ENCODE data around the gene CMIP.
"Not testable (repeated sequence)": the region's sequence is repeated elsewhere in the genome, so short reads cannot be mapped to it uniquely, and the experiment has no call there.

Gene CMIP

DNA sequence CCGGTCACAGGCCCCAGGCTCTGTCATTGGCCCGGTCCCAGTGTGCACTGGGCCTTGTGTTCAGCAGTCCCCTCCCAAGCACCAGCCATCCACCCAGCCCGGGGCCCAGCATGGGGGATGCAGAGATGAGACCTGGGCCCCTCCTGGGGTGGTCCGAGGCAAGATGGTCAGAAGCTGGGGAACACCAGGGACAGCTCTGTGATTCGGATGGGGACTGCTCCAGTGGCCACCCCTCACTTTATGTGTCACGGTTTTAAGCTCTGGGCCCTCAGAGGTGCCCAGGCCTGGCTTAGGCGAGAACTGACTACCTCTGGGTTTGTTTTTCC is 242.5 kb downstream of the CMIP start:
- no peak for DNase-seq (ENCODE audit: low spot score)

DNA sequence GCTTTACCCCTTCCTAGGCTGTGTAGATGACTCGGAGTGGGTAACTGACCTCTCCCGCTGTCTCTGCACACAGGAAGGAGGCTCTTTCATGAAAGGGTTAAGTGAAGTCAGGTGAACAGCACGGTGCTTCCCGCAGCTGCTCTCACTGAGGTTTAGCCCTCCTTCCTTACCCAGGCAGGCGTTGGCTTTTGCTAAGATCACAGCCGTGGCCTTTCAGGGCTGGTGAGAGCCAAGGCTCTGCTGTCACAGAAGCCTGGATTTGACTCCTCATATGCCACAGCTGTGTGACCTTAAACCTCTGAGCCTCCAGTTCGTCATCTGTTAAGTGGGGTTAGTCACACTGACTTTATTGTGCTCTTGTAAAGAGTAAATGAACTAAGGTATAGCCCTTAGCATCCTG is 243.6 kb downstream of the CMIP start:
- DNase-seq (ENCODE audit: low spot score): no peak

DNA sequence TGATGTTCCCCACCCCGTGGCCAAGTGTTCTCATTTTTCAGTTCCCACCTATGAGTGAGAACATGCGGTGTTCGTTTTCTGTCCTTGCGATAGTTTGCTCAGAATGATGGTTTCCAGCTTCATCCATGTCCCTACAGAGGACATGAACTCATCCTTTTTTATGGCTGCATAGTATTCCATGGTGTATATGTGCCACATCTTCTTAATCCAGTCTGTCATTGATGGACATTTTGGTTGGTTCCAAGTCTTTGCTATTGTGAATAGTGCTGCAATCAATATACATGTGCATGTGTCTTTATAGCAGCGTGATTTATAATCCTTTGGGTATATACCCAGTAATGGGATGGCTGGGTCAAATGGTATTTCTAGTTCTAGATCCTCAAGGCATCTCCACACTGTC is 244.2 kb downstream of the CMIP start:
- DNase-seq (ENCODE audit: low spot score): not testable (repeated sequence)

DNA sequence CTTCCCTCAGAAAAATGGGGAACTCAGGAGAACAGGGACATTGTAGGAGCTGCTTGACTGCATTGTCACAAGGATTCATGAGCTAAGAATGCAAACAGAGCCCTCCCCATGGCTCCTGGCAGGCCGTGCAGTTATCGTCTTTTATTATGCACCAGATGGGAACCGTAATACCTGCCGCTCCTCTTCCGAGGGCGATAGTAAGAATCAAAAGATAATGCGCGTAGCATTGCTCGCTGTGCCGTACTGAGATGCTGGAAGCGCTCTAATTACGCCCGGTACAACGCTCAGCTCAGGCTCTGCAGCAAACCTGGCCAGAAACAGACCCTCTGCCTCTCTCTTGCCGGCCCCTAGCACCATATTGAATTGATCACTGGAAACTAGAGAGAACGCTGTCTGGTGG is 247.4 kb downstream of the CMIP start:
- DNase-seq (ENCODE audit: low spot score): no peak

DNA sequence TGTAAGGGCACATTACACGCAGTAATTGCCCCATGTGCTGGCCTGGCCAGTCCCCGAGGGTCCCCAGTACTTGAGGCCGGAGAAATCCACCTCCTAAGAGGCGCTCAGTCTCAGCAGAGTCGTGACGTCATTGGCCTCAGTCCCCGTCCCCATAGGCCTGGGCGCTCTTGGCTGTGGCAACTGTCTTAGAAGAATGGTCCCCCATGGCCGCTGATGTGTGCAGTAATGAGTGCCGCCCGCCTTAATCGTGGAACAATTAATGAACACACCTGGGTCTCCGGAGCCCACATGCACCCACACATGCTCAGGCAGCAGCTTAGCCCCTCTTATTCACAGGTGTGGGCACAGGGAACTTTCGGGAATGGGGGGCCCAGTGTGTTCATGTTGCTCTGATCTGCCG is 248.0 kb downstream of the CMIP start:
- DNase-seq (ENCODE audit: low spot score): no peak

DNA sequence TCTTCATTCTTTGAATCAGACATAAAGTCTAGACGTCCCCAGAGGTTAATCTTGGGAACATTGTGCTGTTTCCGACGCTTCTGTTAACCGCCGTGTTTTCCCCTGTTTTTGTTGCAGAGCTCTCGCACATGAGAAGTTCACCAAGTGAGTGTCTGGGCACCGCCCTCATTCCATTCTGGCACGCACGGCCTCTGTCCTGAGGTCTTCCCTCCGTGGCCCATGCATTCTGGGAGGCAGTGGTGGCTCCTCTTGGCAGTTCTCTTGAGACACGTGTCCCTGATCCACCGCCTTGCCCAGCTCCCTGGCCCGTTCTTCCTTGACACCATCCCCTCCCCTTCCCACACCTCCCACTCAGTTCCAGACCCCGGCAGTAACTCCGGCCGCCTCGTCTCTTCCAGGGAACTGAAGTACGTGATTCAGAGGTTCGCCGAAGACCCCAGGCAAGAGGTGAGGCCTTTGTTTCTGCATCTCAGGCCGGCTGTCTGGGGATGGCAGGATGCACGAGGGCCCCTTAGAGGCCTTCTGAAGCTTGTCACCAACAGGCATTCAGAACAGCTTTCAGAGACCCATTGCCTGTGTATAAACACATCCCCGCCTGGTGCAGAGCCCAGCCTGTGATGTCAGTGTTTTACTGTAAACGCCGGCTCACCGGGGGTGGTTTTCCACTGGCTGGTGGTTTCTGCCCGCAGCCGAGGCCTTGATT is 248.6 kb downstream of the CMIP start:
- no peak for DNase-seq (ENCODE audit: low spot score)

DNA sequence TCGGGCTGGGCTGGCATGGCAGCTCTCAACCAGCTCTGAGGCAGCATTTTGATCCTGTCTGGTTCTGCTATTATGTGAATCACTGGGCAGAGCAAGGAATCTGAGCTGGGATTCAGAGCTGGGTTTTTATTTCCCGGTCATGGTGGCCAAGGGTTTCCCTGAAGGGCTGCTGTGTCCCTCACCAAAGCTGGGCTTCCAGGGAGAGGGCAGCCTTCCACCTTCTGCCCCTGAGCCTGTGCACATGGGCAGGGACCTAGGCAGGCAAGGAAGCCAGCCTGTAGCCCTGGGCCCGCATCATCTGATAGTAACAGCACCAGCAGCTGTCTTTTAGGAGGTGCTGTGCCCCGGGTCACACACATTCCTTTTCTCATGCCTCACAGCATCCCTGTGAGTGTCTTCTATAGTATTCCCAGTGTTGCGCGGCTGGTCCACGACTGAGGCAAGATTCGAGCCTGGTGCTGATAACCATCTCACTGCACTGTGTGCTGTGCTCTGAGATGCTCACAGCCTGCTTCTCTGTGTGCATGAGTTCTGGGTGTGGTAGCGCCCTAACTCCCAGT is 249.2 kb downstream of the CMIP start:
- DNase-seq (ENCODE audit: low spot score): no peak

DNA sequence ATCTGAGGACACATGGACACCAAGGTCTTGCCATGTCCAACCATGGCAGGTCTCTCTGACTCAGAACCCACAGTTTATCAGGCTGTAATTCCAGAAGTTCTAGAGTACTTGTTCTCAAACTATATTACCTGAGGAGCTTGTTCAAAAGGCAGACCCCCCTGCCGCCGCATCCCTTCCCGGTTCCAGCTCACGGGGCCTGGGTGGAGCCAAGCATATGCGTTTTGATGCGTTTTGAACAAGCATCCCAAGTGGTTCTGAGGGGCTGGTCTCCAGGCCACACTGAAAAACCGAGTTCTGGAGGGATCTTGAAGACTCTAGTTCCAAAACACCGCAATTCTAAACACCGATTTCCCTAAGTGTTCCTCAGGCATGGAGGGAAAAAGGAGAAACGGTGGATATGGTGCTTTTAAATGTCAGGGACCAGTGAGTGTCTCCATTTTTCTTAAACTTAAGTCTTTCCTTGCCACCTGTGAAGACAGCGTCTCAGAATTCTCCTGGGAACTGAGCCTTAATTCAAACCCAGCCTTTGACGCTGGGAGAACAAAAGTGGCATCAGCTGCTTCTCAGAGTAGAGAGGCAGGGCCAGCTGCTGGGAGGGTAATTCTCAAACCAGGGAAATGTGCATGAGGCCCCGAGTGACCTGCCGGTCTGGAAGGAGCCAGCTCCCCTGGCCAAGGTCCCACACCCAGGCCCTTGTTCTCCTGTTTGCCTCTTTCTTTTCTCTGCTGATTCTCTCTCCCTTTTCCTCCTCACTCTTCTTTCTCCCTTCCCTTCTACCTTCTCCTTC is 250.1 kb downstream of the CMIP start:
- DNase-seq (ENCODE audit: low spot score): no peak

DNA sequence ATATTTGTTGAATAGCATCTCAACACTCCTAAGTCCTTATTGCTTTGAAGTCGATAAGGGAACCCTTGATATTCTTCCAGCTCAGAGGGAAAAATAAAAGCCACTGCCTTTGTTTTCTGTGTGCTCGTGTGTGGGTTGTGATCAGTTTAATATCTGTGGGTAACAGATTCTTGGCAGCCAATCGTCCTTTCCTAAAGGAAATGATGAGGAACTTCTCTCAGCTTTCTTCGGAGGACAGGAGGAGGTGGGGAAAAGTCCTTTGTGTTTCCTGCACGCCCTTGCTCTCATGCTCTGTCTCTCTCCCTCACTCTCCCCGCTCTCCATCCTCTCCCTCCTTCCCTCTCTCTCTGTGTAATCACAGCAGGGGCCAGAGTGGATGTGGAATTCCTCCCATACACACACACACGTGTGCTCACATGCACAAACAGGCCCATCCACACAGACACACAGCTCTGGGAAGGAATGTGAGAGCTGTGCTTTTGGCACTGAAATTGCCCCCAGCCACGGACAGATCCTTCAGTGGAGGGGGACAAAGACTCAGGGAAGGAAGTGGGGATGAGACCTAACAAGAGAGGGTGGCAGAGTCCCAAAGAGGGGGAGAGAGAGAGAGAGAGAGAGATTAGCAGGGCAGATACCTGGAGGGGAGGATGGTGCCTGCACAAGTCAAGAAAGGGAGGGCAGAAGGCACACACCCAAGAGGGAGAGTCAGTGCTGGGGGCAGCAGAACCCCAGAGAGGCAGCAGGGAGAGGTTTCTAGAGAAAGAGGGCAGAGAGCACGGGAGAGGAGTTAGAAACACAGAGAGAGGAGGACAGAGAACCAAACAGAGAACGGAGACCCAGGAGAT is 250.9 kb downstream of the CMIP start:
- no peak for DNase-seq (ENCODE audit: low spot score)

DNA sequence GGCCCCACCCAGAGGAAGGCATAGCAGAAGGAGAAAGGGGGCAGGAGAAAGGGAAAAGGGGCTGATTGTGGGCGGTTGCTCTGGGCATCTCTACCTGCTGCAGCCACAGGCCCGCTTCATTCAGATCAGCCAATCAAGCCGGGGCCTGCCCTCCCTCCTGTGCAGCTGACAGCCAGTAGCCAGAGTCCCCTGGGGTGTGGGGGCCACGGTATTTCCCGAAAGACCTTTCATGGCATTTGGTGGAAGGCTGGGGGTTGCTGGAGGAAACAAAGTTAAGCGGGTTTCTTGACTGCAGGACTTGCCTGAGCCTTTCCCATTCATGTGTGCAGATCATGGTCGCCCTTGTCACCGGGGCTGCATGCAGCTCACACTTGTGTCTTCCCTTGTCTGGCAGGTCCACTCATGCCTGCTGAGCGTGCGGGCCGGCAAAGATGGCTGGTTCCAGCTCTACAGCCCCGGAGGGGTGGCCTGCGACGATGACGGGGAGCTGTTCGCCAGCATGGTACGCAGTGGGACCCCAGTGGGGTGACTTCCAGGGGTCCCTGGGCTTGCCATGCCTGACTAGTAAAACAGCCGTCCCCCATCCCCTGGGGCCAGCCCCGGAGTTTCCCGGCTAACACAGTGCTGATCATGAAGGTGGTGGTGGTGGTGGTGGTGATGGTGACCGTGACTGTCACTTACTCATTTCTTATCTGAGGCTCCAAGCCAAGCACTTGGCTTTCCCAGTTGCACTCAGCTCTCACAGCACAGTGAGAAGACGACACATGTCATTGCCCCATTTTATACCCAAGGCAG is 251.8 kb downstream of the CMIP start:
- no peak for DNase-seq (ENCODE audit: low spot score)

DNA sequence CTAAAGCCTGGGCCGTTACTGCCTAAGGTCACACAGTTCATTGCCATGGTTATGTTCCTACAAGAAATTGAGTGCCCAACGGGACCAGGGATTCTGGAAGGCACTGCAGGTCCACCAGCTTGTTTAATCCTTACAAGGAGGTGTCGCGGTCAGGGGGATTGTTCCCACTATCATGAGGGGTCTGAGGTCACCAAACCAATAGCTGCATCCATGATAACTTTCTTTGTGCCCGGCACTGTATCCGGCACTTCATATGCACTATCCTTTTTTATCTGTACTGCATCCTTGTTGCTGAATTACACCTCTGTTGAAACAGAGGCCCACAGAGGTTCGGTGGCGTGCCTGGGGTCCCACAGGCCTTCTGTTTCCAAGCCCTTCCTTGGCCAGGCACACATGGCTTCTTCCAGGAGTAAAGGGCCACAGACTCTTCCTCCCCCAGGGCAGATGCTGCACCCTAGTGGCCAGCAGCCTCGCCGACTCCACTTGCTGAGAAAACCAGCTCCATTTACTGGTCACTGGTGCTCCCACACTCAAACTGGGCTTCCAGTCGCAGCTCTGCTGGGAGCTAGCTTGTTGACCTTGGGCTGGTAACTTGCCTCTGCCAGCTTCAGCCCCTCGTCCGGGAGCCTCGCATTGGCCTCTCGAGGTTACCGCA is 252.5 kb downstream of the CMIP start:
- peak; percentile 53 for DNase-seq (ENCODE audit: low spot score)

DNA sequence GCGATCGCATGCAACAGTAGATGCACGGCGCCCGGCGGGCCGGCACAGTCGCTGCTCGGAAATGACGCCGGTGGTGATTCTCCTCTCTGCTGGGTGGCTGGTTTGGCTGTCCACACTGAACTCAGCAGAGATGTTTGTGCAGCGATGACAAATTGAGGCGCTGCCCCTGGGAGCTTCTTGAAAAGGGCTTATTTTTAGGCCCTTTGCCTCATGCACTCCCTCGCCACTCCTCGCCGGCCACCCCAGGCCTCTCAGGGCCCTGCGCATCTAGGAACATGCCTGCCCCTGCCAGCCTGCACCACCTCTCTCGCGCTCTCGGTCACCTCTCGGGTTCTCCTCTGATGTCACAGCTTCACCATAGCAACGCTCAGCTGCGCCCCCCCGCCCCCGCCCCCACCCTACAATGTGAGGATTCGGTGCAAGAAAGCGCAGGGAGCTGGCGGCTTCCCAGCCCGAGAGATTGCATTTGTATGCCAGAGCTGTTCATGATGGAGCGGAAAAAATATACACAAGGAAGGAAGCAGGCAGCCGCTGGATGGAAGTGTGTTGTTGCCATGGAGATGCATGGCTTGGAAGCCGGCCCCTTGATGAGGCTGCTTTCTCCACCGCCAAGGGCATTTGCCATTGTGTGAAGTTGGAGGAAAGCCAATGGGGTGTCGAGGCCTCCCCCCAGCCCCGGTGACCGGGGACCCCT is 253.2 kb downstream of the CMIP start:
- no peak for DNase-seq (ENCODE audit: low spot score)

DNA sequence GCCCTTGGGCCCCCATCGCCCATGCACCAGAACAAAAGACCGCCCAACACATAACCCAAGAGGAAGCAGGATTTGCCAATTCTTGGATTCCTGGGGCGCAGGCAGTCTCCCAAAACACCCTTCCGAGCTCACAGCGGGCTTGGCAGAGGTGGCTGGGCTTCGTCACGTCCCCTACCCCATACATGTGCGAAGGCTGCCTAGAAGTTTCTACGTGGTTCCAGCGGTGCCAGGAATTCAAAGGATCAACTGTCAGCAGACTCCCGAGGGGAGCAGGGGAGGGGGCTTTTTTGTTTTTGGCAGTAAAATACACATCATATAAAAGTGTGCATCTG is 253.7 kb downstream of the CMIP start:
- DNase-seq (ENCODE audit: low spot score): no peak

DNA sequence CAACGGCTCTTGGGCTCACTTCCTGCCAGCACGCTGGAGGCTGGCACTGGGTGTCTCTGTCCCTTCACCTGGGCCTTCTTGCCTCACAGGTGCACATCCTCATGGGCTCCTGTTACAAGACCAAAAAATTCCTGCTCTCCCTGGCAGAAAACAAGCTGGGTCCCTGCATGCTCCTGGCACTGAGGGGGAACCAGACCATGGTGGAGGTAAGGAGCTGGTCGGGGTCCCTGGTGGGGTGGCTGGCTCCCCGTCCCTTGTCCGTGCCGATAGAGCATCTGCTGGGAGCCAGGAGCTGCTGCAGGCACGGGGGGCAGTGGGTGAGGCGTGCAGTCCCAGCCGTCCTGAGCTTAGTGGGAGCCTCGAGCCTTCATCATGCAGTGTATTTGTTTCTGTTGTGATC is 255.0 kb downstream of the CMIP start:
- no peak for DNase-seq (ENCODE audit: low spot score)

DNA sequence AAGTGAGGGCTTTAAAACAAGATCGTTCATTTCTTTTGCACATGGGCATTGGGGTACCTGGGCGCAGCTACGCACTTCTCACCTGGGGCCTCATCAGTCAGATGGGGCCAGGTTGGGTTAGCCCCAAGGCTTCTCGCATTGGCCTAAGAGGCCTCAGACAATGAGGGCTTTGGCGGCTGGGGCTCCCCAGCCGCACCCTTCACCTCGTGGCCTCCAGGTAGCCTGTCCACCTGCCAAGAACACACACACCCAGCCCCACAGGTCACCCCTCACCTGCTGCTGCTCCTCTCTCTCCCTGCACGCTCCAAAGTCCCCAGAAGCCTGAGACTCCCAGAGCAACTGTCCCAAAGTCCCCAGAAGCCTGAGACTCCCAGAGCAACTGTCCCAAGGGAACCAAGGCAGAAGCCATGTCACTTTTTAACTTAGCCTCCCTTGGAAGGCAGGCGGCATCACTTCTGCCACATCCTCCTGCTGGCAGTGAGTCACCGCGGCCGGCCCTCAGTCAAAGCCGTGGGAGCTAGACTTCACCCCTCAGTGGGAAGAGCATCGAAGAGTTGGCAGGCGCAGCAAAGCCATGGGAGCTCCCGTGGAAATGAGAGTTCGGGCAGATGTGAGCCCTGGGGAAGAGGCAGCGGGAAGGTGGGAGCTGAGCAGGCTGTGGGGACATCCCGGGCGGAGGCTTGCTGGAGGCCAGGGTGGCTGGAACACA is 255.6 kb downstream of the CMIP start:
- no peak for DNase-seq (ENCODE audit: low spot score)

DNA sequence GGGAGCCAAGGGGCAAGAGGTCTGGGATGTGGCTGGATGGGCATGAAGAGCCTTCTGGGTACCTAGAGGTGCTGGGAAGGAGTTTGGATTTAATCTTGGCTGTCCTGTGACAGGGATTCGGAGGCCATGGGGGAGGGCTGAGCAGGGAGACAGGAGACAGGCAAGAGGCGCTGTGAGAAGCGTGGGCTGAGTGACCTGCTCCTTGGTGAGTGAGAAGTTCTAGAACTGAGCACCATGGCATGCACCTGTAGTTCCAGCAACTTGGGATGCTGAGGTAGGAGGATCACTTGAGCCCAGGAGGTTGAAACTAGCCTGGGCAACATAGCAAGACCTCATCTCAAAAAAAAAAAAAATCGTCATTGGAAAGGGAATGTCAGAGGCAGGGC is 256.2 kb downstream of the CMIP start:
- no peak for DNase-seq (ENCODE audit: low spot score)

DNA sequence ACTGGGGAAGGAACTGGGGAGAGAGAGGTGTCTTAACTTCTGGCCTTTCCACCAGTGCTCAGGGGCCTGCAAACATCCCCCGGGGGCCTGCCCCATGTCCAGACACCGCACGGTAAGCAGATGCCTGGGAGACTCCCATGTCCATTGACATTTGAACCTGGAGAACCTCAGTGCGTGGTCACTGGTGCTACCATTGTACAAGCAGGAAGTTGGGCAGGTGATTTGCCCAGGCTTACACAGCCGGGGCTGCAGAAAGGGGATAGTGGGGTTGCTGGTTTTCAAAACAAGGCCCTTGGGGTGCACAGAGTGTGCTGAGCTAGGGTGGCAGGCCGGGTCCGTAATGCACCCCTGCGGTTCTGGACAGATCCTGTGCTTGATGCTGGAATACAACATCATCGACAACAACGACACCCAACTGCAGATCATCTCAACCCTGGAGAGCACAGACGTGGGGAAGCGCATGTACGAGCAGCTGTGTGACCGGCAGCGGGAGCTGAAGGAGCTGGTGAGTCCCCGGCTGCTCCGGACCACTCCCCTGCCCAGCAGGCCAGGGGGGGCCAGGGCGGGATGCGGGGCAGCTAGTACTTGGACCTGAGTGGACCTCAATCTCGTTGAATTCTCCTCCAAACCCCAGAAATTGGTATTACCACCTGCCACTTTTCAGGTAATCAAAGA is 256.8 kb downstream of the CMIP start:
- no peak for DNase-seq (ENCODE audit: low spot score)

DNA sequence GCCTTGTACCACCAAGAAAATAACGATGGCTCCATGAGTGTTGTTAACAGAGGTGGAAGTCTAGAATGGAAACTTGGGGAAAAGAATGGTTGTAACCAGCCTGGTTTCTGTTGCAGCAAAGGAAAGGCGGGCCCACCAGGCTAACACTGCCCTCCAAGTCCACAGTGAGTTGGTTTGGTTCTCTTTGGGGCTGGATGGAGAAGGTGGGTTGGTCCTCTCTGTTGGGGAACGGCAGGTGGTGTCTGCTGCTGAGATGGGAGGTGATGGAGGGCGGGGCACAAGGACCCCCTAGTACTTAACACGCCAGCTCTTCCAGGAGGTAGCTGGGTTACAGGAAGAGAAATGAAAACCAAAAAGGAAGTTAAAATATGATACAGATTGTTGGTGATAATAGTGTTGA is 257.9 kb downstream of the CMIP start:
- no peak for DNase-seq (ENCODE audit: low spot score)

Measured in NAMALWA (cell line).